Fibroblast of pulmonary artery (primary cell): ENCODE results near the gene EYA2.

Experiments used
- DNase-seq: peaks from one replicate; pipeline ENCODE4 v3.0.0-alpha.2; 2010; ENCODE audit warnings: low read depth
- H3K4me3 ChIP-seq: replicated peaks from 2 replicates; pipeline ENCODE4 v1.5.1; 2011; ENCODE audit warnings: low read depth, mild to moderate bottlenecking, control low read depth, low read length, moderate library complexity
- TF ChIP-seq, protein P1 (sequence below): IDR thresholded peaks from 2 replicates; pipeline ENCODE4 v1.5.1; 2011; ENCODE audit warnings: mild to moderate bottlenecking, control low read depth, low read length, inconsistent platforms; ENCODE audit errors: missing control alignments

EYA2 gene

DNA sequence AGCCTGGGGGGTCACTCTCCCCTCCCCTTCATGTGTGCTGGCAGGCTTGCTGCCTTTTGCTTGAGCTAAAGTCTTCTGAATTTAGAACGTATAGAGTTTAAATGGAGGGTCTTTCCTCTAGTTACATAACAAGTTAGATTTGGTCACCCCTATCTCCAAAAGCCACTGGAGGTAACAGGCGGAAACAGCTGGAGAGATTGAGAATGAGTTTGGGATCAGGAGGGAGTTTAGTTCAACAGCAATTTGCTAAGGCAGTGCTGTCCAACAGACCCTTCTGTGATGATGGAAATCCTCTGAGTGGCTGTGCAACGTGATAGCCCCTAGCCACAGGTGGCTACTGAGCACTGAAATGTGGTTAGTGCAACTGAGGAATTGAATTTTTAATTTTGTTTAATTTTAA lies 132.8 kb downstream of the EYA2 start:
- TF ChIP-seq, protein P1, sequence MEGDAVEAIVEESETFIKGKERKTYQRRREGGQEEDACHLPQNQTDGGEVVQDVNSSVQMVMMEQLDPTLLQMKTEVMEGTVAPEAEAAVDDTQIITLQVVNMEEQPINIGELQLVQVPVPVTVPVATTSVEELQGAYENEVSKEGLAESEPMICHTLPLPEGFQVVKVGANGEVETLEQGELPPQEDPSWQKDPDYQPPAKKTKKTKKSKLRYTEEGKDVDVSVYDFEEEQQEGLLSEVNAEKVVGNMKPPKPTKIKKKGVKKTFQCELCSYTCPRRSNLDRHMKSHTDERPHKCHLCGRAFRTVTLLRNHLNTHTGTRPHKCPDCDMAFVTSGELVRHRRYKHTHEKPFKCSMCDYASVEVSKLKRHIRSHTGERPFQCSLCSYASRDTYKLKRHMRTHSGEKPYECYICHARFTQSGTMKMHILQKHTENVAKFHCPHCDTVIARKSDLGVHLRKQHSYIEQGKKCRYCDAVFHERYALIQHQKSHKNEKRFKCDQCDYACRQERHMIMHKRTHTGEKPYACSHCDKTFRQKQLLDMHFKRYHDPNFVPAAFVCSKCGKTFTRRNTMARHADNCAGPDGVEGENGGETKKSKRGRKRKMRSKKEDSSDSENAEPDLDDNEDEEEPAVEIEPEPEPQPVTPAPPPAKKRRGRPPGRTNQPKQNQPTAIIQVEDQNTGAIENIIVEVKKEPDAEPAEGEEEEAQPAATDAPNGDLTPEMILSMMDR = no peak
- H3K4me3 ChIP-seq = no peak overlapping the region
- no peak for DNase-seq

DNA sequence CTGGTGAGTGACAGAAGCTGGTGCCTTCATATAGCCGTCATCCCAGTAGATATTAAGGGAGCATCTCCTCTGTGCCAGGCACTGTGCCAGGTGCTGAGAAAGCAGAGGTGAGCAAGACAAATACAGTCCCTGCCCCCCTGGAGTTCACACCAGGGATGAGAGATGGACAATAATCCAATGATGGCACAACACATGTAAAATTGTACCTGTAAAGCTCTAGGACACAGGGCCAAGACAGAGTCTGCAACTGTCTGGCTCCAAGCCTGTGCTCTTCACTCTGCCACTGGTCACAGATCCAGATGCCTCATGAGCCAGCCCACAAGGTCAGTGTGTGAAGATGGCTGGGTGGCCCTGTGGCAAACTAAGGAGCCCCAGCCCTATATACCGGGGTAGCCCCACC lies 133.8 kb downstream of the EYA2 start:
- TF ChIP-seq, protein P1 = no peak
- DNase-seq = no peak
- no peak overlapping the region for H3K4me3 ChIP-seq

DNA sequence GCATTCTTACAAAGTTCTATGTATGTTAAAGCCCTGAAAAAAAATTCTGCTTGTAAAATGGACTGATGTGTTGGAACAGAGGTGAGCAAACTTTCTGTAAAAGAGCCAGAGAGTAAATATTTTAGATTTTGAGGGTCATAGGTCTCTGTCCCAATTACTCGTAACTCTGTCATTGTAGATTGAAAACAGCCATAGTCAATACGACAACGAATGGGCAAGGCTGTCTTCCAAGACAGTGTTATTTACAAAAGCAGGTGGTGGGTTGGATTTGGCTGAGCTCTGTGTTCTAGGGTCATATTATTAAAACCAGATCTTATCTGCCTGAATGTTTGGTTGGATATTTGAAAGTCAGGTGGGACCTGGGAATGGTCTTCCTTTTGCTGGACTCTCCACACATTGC lies 135.2 kb downstream of the EYA2 start:
- DNase-seq = no peak
- TF ChIP-seq, protein P1 = no peak
- H3K4me3 ChIP-seq = no peak overlapping the region

DNA sequence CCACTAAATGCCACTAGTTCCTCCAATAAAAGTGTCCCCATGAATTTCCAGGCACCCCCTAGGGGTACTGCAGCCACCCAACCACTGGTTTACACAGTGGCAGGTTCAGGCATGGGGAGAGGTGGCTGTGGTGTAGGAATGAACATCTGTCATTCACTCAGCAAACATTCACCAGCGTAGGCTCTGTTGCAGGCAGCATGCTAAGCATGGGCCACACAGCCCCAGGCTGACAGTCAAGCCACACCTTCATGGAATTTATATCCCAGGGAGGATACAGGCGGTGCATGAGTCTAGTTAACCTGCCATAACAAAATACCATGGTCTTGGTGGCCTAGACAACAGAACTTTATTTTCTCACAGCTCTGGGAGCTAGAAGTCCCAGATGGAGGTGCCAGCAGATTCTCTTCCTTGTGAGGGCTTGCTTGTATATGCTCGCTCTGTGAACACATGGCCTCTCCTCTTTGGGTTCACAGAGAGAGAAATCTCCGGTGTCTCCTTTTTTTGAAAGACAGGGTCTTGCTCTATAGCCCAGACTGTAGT lies 135.7 kb downstream of the EYA2 start:
- no peak overlapping the region for H3K4me3 ChIP-seq
- no peak for DNase-seq
- TF ChIP-seq, protein P1 = no peak

DNA sequence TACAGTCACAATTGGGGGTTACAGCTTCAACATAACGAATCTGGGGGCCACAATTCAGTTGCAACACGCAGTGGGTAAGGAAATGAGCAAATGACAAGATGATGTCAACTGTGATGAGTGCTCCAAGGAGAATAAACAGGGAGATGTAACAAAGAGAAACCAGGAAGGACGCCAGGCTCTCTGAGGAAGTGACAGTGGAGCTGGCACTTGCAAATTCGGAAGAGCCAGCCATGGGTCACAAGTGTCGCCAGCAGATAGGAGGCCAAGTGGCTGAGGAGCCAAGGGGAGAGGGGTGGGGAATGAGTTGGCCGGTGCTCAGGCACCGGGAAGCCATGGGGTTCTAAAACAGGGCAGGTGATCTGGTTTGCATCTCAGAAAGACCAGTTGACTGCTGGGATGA lies 136.4 kb downstream of the EYA2 start:
- TF ChIP-seq, protein P1 = no peak
- no peak overlapping the region for H3K4me3 ChIP-seq
- no peak for DNase-seq

DNA sequence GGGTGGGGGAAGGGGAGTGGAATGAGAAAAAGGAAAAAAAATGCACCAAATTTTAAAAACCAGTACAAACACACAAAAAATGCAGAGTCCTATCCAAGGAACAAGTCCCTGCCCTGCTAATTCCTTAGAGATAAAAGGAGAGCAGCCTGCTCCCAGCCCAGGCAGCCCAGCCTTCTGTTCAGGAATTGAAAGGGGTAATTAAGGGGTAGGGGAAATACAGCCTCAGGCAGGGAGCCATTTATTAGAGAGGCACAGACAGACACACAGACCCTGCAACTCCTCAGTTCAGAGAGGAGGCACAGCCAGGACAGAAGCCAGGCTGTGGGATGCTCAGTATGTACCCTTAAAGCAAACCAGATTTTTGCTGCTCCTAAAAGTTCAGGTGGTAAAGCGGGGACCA lies 137.2 kb downstream of the EYA2 start:
- H3K4me3 ChIP-seq = no peak overlapping the region
- TF ChIP-seq, protein P1 = no peak
- DNase-seq = no peak

DNA sequence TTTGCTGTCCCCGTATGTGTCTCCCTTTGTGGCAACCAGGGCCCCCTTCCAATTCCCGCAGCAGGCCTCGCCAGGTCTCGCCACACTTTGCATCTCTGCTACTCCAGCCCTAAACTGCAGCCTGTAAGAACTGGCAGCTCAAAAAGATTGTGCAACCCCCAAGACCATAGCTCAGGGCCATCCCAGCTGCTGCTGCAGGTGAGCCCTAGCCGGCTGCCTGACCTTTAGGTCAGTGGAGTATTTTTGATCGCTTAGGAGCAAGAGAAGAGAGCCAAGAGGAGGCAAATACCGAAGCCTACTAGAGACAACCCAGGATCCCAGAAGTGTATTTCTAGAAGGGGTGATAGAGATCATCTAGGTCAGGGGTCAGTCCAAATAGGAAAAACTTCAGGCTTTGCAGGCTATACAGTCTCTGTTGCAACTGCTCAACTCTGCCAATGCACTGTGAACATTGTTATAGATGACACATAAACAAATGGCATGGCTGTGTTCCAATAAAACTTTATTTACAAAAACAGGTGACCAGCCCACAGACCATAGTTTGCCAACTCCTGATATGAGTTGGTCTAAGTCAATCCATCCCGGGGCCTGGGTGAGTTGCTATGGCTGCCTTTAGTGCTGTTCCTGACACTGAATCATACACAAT lies 138.4 kb downstream of the EYA2 start:
- H3K4me3 ChIP-seq = no peak overlapping the region
- DNase-seq = no peak
- TF ChIP-seq, protein P1 = no peak
